SU-DHL-6 (cell line): ENCODE data around the gene TNN.

Experiments
- H2AFZ ChIP-seq: fragments of 200-600 bp; sonication (generic); 2 replicates; pipeline ENCODE4 v1.6.1; 2014; ENCODE audit warnings: low read depth, mild to moderate bottlenecking, moderate library complexity, mixed read lengths, antibody characterized with exemption, low read length; ENCODE audit not compliant: severe bottlenecking
- H3F3A ChIP-seq: fragments of 200-600 bp; shearing (Covaris generic); 2 replicates; pipeline ENCODE4 v1.6.0; 2016; ENCODE audit warnings: antibody characterized with exemption, mild to moderate bottlenecking; ENCODE audit not compliant: insufficient read depth
- H3K27ac ChIP-seq: fragments of 200-600 bp; sonication (generic); 2 replicates; pipeline ENCODE4 v1.5.1; 2016; ENCODE audit warnings: low read depth, mild to moderate bottlenecking, low read length, moderate library complexity, mixed read lengths
- H3K27me3 ChIP-seq: fragments of 200-600 bp; sonication (generic), shearing (Covaris generic); 2 replicates; pipeline ENCODE4 v1.6.0; 2014; ENCODE audit warnings: mild to moderate bottlenecking, low read length
- H3K36me3 ChIP-seq: fragments of 200-600 bp; sonication (generic); 2 replicates; pipeline ENCODE4 v1.6.1; 2014; ENCODE audit warnings: mild to moderate bottlenecking, low read length, mixed read lengths
- H3K4me2 ChIP-seq: fragments of 300-600, 200-600 bp; shearing (Covaris generic), sonication (generic); 2 replicates; pipeline ENCODE4 v1.6.0; 2014; ENCODE audit warnings: low read length, low read depth, mild to moderate bottlenecking; ENCODE audit not compliant: poor library complexity, severe bottlenecking
- H3K4me3 ChIP-seq: fragments of 200-600 bp; sonication (generic); 2 replicates; pipeline ENCODE4 v1.5.1; 2014; ENCODE audit warnings: antibody characterized with exemption, low read length, mild to moderate bottlenecking, mixed read lengths; ENCODE audit not compliant: insufficient read depth, poor library complexity, severe bottlenecking
- H3K79me2 ChIP-seq: fragments of 200-600 bp; sonication (generic); 2 replicates; pipeline ENCODE4 v1.6.1; 2014; ENCODE audit warnings: mild to moderate bottlenecking, low read length, moderate library complexity; ENCODE audit not compliant: insufficient read depth
- H3K9ac ChIP-seq: fragments of 200-600 bp; sonication (generic); 2 replicates; pipeline ENCODE4 v1.7.0; 2014; ENCODE audit warnings: mild to moderate bottlenecking, low read length
- H3K9me2 ChIP-seq: fragments of 200-600 bp; sonication (generic); replicated peaks from 2 replicates; pipeline ENCODE4 v1.6.1; 2014; ENCODE audit warnings: low read length; ENCODE audit not compliant: insufficient read depth
- H3K9me3 ChIP-seq: fragments of 200-600 bp; sonication (generic); 2 replicates; pipeline ENCODE4 v1.6.1; 2014; ENCODE audit warnings: low read length, mixed read lengths; ENCODE audit not compliant: insufficient read depth
- H4K20me1 ChIP-seq: fragments of 200-600 bp; sonication (generic); 2 replicates; pipeline ENCODE4 v1.6.1; 2014; ENCODE audit warnings: low read depth, mild to moderate bottlenecking, antibody characterized with exemption, low read length, moderate library complexity, mixed read lengths
- EZH2phosphoT487 ChIP-seq: fragments of 200-600 bp; sonication (generic), shearing (Covaris generic); conservative IDR thresholded peaks from 2 replicates; pipeline ENCODE4 v1.6.1; 2018; ENCODE audit warnings: mild to moderate bottlenecking, antibody characterized with exemption, low read length, moderate library complexity, mixed read lengths
- TF ChIP-seq, protein P1 (sequence below): fragments of 200-600 bp; sonication (generic); IDR thresholded peaks from one replicate; pipeline ENCODE4 v1.5.1; 2017; ENCODE audit warnings: antibody characterized with exemption, mild to moderate bottlenecking, low read length, moderate library complexity; ENCODE audit not compliant: insufficient read depth, poor library complexity, severe bottlenecking

TNN gene

DNA sequence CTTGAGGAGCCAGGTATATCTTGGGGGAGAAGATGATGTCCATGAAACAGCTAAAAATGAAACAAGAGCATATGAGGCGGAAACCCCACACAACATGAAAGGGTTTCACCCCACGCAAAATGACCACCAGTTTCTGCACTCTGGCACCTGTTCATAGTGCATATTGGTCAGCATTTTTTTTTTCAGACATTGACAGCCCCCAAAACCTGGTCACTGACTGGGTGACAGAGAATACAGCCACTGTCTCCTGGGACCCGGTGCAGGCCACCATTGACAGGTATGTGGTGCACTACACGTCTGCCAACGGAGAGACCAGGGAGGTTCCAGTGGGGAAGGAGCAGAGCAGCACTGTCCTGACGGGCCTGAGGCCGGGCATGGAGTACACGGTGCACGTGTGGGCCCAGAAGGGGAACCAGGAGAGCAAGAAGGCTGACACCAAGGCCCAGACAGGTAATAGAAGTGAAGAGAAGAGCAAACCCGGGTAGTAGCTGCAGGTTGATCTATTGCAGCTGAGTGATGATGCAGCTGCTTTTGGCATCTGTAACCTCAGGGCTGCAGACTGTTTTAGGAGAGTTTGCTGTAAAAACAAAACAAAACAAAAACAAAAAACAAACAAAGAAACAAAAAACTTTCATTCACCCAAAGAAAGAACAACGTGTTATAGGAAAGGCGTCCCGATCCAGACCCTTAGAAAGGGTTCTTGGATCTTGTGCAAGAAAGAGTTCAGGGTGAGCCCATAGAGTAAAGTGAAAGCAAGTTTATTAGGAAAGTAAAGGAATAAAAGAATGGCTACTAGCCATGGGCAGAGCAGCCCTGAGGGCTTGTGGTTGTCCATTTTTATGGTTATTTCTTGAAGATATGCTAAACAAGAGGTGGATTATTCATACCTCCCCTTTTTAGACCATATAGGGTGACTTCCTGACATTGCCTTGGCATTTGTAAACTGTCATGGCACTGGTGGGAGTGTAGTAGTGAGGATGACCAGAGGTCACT, 51.0 kb downstream of the TNN start:
- H3K27ac ChIP-seq = no peak overlapping the region
- H3K79me2 ChIP-seq = no peaks in the 10 kb centered on the region
- no peak overlapping the region for H3K4me3 ChIP-seq
- H3K9me2 ChIP-seq = no peaks in the 10 kb centered on the region
- H2AFZ ChIP-seq = no peak overlapping the region
- no peak overlapping the region for H3K9ac ChIP-seq
- no peaks in the 10 kb centered on the region for H3K36me3 ChIP-seq
- H3K4me2 ChIP-seq = no peak overlapping the region
- H3K27me3 ChIP-seq = no peaks in the 10 kb centered on the region
- no peaks in the 10 kb centered on the region for H3K9me3 ChIP-seq
- no peaks in the 10 kb centered on the region for H3F3A ChIP-seq
- no peaks in the 10 kb centered on the region for H4K20me1 ChIP-seq
- TF ChIP-seq EZH2phosphoT487 = no peak
- TF ChIP-seq, protein P1, sequence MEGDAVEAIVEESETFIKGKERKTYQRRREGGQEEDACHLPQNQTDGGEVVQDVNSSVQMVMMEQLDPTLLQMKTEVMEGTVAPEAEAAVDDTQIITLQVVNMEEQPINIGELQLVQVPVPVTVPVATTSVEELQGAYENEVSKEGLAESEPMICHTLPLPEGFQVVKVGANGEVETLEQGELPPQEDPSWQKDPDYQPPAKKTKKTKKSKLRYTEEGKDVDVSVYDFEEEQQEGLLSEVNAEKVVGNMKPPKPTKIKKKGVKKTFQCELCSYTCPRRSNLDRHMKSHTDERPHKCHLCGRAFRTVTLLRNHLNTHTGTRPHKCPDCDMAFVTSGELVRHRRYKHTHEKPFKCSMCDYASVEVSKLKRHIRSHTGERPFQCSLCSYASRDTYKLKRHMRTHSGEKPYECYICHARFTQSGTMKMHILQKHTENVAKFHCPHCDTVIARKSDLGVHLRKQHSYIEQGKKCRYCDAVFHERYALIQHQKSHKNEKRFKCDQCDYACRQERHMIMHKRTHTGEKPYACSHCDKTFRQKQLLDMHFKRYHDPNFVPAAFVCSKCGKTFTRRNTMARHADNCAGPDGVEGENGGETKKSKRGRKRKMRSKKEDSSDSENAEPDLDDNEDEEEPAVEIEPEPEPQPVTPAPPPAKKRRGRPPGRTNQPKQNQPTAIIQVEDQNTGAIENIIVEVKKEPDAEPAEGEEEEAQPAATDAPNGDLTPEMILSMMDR = no peak

DNA sequence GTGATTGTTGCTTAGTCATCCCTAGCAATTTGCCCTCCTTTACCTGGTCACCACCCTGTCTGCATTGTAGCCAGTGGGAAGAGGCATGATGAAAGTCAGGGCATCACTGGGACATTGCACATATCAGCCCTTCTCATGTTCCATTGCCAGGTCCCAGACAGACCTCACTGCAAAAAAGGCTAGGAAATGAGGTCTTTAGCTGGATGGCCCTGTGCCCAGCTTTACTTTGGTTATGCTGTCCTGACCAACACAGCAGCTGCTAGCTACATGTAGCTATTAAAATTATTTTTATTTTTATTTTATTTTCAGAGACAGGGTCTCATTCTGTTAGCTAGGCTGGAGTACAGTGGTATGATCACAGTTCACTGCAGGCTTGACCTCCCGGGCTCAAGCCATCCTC, 52.9 kb downstream of the TNN start:
- H4K20me1 ChIP-seq = no peaks in the 10 kb centered on the region
- no peak overlapping the region for H3K27ac ChIP-seq
- H3K27me3 ChIP-seq = no peaks in the 10 kb centered on the region
- H3K9ac ChIP-seq = no peak overlapping the region
- H3K79me2 ChIP-seq = no peaks in the 10 kb centered on the region
- H2AFZ ChIP-seq = no peak overlapping the region
- TF ChIP-seq, protein P1 = no peak
- no peak overlapping the region for H3K4me3 ChIP-seq
- no peaks in the 10 kb centered on the region for H3F3A ChIP-seq
- no peak overlapping the region for H3K4me2 ChIP-seq
- H3K9me3 ChIP-seq = no peaks in the 10 kb centered on the region
- no peaks in the 10 kb centered on the region for H3K36me3 ChIP-seq
- no peaks in the 10 kb centered on the region for H3K9me2 ChIP-seq

DNA sequence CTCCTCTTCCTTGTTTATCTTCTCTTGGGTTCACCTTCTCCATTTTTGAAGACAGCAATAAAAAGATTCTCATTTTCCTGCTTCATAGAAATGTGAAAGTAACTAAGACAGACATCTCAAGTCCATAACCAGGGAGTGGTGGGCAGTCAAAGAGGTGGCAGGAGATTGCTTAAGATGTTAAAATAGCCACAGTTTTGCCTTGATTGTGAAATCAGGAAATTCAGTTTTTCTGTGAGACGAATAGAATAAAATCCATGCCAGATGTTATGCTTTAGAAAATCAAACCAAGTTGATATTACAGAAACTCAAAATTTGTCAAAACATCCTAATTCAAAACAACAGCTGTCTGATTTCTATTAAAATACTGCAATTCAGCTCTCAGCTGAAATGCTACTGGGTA, 57.2 kb downstream of the TNN start:
- Histone ChIP-seq H3K36me3 (no peaks in the 10 kb centered on the region), H3K4me3 (no peak overlapping the region), H2AFZ (no peak overlapping the region), H3K79me2 (no peaks in the 10 kb centered on the region), H3K9ac (no peak overlapping the region), H3K9me3 (no peaks in the 10 kb centered on the region), H3F3A (no peaks in the 10 kb centered on the region), H4K20me1 (no peaks in the 10 kb centered on the region), H3K27ac (no peak overlapping the region), H3K4me2 (no peak overlapping the region), H3K27me3 (no peaks in the 10 kb centered on the region), H3K9me2 (no peaks in the 10 kb centered on the region)
- TF ChIP-seq, protein P1 = no peak
- TF ChIP-seq EZH2phosphoT487 = no peak
